ENCODE results near the gene WIPI1. TPM values are rescaled to one million over a fixed set of nuclear protein-coding genes. Genes with fewer than 3 reads are reported as not detected.

WIPI1 gene
- total and polyA plus RNA-seq, 12 donors = 46.6 to 201 (median 116) TPM

GRCh38 chr17:68423251-68423650 is 34.0 kb downstream of the WIPI1 start:
- H3K27ac ChIP-seq = no peak overlapping the region
- no peak overlapping the region for H3K4me3 ChIP-seq
- H3K4me1 ChIP-seq = peaks cover 0 to 8% (median 0%) of the 10 kb centered on the region in 9 donors
- H3K9me3 ChIP-seq = no peaks in the 10 kb centered on the region
- 91 to 96% methylated on average over 3 of the region's 3 CpGs for WGBS, 2 donors
- DNase-seq = no peak
- no peak for TF ChIP-seq CTCF (IDR thresholded peaks at IDR 0.05)
- peaks cover 0 to 95% (median 83%) of the 10 kb centered on the region in 9 donors for H3K36me3 ChIP-seq
- intact Hi-C loops (cut with DNase I) = loop anchor here in 2 of 10 donors (5.0 to 10.0 kb wide), 2 partner anchors 158 to 321 kb away; no protein-coding TSS in a partner anchor
- H3K27me3 ChIP-seq = no peaks in the 10 kb centered on the region
- no peak for ATAC-seq

GRCh38 chr17:68422821-68423220 is 34.5 kb downstream of the WIPI1 start:
- Histone ChIP-seq H3K4me3 (no peak overlapping the region), H3K36me3 (peaks cover 0 to 91% (median 79%) of the 10 kb centered on the region in 9 donors), H3K4me1 (peaks cover 0 to 12% (median 0%) of the 10 kb centered on the region in 9 donors), H3K27ac (no peak overlapping the region), H3K27me3 (no peaks in the 10 kb centered on the region), H3K9me3 (no peaks in the 10 kb centered on the region)
- 91 to 95% methylated on average over 8 of the region's 8 CpGs for WGBS, 2 donors
- ATAC-seq = no peak
- no peak for TF ChIP-seq CTCF (IDR thresholded peaks at IDR 0.05)
- no peak for DNase-seq
- intact Hi-C loops (cut with DNase I) = loop anchor here in 2 of 10 donors (5.0 to 10.0 kb wide), 2 partner anchors 158 to 321 kb away; no protein-coding TSS in a partner anchor

- intact Hi-C loops (cut with DNase I) = loop anchor here in 2 of 10 donors (5.0 to 10.0 kb wide), 2 partner anchors 157 to 319 kb away; no protein-coding TSS in a partner anchor
- Histone ChIP-seq H3K27ac (no peak overlapping the region), H3K27me3 (no peaks in the 10 kb centered on the region), H3K9me3 (peaks cover 0 to 10% (median 0%) of the 10 kb centered on the region in 11 donors), H3K4me3 (no peak overlapping the region), H3K4me1 (peaks cover 0 to 12% (median 0%) of the 10 kb centered on the region in 9 donors), H3K36me3 (peaks cover 0 to 78% (median 67%) of the 10 kb centered on the region in 9 donors)
- DNase-seq (no peak), ATAC-seq (no peak)
- no peak for TF ChIP-seq CTCF (IDR thresholded peaks at IDR 0.05)
- WGBS, 2 donors = 88 to 90% methylated on average over 9 of the region's 9 CpGs
These were observed 35.8 kb downstream of the WIPI1 start for GRCh38 chr17:68421486-68421885.

- H3K36me3 ChIP-seq = peaks cover 0 to 63% (median 54%) of the 10 kb centered on the region in 9 donors
- intact Hi-C loops (cut with DNase I) = loop anchor here in 2 of 10 donors (5.0 to 10.0 kb wide), 2 partner anchors 155 to 318 kb away; no protein-coding TSS in a partner anchor
- TF ChIP-seq CTCF (IDR thresholded peaks at IDR 0.05) = no peak
- 94 to 95% methylated on average over 14 of the region's 14 CpGs for WGBS, 2 donors
- peaks cover 0 to 25% (median 0%) of the 10 kb centered on the region in 11 donors for H3K9me3 ChIP-seq
- no peak overlapping the region for H3K4me3 ChIP-seq
- ATAC-seq = no peak
- no peak for DNase-seq
- peaks cover 0 to 12% (median 0%) of the 10 kb centered on the region in 9 donors for H3K4me1 ChIP-seq
- H3K27ac ChIP-seq = no peak overlapping the region
- no peaks in the 10 kb centered on the region for H3K27me3 ChIP-seq
These were observed 37.2 kb downstream of the WIPI1 start for GRCh38 chr17:68420065-68420464.

All from heart right ventricle (tissue), 16 donors.